Activated T-cell treated with anti-CD3 and anti-CD28 coated beads, Interleukin-2, amount 50 U/mL, for 48 hours (primary cell): ENCODE measurements around the gene TMEM270.
A peak's percentile ranks its signal among the peaks of the same experiment; 100 is the strongest.
"Not testable (repeated sequence)": the region's sequence is repeated elsewhere in the genome, so short reads cannot be mapped to it uniquely, and the experiment has no call there.

Experiments
- DNase-seq, 2 experiments: peaks; one replicate each; pipeline ENCODE4 v3.0.0-alpha.2; 2020

The TMEM270 gene

DNA sequence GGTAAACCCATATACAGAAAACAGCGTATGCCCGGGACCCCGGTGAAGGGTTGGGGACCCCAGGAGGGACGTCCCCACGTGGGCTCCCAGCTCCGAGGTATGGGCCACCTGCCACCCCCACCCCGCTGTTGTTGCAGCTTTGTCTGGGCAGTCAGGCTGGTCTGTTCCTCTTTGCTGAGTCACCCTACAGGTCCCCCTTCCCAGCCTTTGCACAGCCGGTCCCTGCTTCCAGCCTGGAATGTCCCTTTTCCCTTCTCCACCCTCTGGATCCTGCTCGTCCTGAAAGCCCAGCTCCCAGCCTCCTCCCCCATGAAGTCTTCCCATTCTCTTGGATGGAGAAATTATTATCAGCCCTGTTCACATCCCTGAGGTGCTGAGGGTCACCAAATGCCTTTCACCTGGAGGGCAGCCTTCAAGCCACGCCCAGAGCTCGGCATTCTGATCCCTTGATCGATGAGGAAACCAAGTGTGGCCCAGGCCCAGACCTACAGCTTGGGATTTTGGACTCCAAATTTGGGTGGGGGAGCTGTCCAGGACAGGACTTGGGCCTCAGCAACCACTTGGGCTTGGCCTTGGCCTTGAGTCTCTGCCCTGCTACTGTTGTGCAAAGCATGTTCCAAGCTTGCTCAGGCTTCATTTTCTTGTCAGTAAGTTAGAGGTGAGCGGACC, 27.6 kb upstream of the TMEM270 start:
- DNase-seq: no peak

DNA sequence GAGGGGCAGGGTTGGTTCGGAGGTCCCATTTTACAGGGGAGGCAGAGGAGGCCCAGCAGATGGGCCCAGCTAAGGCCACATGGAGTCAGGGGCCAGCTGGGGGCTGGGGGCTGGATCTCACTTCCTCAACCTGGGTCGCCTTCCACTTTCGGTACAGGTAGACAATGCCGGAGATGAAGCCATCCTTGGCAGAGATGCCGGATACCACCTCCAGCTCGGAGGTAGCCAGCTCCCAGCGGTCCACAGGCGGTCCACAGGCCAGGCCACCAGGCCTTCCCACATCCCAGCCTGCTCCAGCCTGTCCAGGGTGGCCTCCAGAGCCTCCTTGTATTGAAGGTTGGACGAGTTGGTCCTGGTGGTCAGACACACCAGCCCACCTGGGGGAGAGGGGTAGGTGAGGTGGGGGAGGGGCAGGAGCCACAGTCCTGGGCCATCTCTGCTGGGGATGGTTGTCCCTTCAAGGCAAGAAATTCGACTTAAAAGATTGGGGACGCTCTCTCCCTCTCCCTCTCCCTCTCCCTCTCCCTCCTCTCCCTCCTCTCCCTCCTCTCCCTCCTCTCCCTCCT, 26.2 kb upstream of the TMEM270 start:
- DNase-seq: no peak

DNA sequence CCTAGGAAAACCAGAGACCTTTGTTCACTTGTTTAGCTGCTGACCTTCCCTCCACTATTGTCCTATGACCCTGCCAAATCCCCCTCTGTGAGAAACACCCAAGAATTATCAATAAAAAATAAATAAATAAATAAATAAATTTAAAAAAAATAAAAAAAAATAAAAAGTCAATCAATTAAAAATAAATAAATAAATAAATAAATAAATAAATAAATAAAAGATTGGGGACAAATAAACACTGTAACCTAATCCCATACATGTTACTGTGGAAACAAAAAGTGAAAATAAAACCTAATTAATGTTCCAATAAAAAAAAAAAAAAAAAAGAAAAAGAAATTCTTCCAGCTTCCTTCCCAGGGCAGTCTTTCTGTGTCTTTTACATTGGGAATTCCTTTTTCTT, 23.8 kb upstream of the TMEM270 start:
- DNase-seq: not testable (repeated sequence)

DNA sequence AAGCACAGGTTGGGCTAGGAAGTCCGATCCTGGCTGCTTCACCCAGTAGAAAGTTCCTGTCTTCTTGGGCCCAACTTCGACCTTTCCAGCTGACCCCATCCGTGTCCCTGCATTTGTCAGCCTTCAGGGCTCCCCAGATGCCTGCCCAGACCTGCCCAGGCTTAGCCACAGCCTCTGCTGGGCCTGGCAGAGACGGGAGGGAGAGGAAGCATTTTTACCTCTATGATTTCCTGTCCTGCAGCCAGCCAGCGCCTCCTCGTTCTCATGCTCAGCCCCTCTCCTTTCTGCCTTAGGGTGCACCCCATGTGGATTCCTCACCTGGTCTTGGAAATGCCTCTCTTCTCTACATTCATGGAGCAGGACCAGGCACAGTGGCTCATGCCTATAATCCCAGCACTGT, 22.3 kb upstream of the TMEM270 start:
- no peak for DNase-seq

DNA sequence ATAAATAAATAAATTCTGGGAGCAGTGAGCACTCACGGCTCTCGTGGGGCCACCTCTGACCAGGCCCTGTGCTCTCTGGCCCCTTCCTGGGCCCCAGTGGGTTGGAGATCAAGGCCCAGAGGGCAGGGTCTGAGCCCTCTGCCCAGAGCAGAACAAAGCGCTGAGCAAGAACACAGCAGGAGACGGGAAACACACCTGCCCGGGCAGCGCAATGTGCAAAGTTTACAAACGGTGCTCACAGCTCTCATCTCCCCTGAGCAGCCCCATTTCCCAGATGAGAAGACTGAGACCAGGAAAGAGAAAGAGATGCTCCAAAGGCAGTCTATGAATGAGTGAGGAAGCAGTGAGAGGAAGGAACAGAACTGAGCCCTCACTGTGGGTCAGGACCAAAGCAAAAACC, 21.7 kb upstream of the TMEM270 start:
- no peak for DNase-seq

DNA sequence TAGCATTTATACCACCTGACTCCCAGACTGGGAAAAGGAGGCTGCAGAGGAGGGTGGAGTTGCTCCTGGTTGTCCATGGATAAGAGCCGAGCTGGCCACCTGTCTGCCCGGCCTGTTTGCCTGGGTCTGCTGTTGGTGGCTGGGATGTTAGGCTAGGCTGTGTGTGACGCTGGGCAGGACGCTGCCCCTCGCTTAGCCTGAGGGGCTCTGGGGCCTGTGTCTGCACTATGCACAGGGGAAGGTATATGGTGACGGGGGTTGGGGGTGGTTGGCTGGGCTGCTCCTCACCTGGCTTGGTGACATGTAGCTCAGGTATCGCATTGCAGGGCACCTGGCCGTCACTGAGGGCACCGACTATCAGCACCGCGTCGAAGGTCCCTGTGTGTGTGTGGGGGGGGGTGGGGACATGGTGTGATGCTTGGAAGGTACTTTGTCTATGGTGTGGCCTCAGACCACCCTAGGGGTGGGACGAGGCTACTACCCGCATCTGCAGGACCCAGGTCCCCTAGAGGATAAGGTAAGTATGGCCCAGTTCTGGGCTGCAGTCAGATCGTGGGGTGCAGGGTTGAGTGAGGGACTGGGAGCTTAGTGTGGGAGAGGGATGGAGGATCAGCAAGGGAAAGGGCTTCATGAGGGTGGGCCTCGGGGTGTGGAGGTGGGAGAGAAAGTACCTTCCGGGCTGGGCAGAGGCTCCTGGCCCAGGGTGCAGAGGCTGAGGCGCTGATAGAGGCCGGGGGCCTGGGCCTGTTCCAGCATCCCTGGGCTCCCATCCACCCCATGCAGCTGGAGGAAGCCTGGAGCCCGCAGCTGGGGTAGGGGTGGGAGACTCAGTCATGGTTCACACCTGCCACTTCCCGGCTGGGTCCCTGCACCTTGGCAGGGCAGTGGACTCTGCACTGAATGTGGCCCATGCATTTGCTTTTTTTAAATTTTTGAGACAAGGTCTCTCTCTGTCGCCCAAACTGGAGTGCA, 20.9 kb upstream of the TMEM270 start:
- no peak for DNase-seq

DNA sequence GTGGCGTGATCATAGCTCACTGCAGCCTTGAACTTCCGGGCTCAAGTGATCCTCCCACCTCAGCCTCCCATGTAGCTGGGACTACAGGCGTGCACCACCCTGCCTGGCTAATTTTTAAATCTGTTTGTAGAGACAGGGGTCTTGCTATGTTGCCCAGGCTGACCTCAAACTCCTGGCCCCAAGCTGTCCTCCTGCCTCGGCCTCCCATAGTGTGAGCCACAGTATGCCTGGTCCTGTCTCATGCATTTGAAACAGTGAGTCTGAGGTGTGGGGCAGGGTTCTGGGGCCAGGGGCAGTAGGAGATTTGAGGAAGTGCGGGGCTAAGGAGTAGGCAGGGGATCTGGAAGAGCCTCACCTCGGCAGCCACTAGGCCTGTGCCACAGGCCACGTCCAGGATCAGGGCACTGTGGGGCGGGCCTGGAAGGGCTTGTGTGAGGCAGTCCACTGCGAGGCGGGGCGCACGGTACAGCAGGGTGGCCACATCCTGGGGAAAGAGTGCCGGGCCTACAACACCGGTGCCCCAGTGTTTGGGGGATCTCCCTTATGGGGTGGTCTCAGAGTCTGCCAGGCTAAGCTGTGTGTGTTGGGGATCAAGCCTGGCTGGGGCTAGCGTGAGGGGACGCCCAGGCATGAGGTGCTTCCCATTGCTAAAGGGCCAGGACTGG, 20.1 kb upstream of the TMEM270 start:
- no peak for DNase-seq

DNA sequence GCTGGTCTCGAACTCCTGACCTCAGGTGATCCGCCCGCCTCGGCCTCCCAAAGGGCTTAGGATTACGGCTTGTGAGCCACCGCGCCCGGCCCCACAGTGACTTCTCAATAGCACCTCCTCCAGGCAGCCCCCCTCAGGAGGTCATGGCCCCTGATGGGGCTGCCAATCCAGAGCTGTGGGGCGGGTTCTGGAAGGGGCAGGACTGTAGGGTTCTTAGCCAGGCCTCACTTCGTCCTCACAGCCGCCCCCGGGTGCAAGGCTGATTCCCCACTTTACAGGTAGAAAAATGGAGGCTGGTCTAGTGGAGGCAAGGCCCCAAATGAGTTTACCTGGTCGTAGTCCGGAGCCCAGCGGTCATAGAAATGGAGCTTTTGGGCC, 19.3 kb upstream of the TMEM270 start:
- DNase-seq: no peak

DNA sequence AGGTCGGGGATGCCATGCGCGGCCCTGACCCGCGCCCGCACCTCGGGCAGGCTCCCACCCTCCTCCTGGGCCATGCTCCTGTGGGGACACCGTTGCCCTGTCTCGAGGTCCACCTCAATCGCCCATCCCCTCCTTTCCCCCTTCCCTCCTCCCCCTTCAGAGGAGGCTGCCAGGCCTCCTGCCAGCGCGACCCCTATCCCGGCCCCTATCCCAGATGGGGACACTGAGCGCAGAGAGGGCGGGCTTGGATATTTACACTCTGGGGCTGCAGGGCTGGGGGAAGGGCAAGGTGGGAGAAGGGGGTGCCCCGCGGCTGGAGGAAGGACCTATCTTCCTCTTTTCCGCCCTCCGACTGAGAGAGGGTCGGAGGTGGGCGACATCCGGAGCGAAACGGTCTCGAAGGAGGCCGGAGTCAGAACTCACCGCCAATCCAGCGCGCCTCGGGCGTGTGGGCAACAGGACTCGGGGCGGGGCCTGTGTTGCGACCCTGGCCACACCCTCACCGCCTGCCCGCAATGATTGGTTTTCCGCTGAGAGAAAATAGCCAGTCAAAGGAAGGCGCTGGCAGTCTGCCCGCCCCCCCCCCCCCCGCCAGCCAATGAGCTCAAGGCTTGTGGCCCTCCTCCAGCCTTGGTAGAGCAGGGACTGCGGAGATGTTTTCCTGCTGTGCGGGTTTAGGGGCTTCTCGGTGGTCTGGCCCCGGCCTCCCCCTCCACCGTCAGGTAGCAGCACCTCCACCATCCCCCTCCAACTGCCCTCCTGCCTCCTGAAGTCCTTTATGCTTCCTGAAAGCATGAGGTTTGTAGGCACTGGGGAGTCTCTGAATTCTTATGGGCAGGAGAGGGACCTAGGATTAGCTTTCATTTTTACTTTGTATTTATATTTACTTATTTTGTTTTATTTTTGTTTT, 18.6 kb upstream of the TMEM270 start, which contains the start of gene METTL27:
Gene METTL27, minus strand, starts transcription at position 450 of the 910 bp plus-strand sequence. Its CDS starts 376 bp downstream, at position 74.
- peak; percentile 93 to 94 for DNase-seq

DNA sequence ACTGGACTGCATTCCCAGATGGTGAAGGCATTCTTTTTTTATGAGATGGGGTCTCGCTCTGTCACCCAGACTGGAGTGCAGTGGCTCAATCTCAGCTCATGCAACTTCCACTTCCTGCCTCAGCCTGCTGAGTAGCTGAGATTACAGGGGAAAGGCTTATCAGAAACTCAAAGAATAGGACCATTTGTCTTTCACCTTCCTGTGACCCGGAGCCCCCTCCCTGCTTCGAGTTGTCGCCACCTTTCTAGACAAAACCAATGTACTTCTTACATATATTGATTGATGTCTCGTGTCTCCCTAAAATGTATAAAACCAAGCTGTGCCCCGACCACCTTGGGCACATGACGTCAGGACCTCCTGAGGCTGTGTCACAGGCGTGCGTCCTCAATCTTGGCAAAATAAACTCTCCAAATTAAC, 16.8 kb upstream of the TMEM270 start:
- DNase-seq: no peak

DNA sequence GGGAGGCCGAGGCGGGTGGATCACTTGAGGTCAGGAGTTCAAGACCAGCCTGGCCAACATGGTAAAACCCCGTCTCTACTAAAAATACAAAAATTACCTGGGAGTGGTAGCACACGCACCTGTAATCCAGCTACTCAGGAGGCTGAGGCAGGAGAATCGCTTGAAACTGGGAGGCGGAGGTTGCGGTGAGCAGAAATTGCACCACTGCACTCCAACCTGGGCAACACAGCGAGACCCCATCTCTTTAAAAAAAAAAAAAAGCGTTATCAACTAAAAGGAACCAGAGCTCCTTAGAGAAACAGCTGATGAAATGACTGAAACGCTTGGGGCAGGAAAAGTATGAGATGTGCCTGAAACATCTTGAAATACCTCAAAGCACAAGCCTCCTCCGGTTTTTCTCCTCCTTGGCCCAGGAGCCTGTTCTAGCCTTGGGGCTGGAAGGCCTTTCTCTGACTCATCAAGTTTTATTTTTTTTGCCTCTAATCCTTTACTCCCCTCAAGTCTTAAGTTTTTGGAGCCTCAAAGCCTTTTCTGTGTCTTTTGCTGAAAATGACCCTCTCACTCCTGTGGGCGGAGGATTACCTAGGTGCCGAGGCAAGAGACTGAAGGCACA, 16.0 kb upstream of the TMEM270 start:
- no peak for DNase-seq

DNA sequence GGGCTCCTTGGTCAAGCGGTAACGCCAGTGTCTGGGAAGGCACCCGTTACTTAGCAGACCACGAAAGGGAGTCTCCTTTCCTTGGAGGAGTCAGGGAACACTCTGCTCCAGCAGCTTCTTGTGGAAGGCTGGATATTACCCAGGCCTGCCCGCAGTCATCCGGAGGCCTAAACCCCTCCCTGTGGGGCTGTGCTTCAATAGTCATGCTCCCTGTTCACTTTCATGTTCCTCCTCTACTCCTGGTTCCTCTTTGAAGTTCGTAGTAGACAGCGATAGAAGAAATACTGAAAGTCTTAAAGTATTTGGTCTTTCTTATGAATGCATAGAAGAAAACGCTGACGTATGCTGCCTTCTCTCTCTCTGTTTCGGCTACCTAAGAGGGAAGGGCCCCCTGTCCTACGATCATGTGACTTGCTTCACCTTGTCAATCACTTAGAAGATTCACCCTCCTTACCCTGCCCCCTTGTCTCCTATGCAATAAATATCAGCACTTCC, 15.2 kb upstream of the TMEM270 start:
- not testable (repeated sequence) for DNase-seq

DNA sequence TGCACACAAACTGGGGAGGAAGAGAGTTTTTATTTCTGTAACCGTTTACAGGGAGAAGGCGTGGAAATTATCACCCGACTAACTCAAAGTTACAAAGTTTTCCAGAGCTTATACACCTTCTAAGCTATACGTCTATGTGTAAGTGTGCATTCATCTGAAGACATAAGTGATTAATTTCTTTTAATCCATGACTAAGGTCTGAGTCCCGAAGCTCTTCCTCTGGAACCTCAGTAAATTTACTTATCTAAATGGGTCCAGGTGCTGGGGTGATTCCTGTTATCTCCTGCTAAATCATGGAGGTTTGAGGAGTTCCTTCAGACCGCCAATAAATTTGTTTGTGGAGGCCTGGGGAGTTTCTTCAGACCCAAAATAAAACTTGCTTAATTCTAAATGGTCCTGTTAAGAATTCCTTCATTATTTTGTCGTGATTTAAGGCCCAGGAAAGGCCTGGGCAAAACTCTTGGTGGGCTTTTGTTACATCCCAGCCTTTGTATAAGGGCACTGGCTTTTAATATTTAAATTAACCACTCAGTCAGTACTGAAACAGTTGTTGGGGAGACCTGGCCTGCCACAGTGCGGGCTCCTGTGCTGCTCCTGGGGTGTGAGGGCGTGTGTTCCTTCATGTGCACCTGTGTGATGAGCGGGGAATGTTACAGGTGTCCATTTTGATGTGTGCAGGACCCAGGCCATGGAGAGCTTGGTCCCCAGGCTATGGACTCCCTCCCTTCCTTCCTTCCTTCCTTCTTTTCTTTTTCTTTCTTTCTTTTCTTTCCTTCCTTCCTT, 12.8 kb upstream of the TMEM270 start:
- no peak for DNase-seq

DNA sequence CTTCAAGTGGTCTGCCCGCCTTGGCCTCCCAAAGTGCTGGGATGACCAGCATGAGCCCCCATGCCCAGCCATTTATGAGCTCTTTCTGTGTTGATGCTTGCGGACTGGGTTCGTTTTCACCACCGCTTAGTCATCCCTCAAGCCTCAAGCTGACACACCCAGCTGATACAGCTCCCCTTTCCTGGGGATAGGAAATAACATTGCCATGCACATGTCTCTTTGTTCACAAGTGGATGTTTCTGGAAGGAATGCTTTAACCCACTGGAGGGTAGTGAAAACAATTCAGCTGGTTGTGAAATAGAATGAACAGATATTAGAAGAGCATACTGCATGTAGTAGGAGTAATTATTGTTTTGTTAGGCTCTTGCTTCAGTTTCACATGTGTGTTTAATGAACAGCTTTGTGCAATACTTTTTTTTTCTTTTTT, 10.2 kb upstream of the TMEM270 start:
- DNase-seq: no peak

DNA sequence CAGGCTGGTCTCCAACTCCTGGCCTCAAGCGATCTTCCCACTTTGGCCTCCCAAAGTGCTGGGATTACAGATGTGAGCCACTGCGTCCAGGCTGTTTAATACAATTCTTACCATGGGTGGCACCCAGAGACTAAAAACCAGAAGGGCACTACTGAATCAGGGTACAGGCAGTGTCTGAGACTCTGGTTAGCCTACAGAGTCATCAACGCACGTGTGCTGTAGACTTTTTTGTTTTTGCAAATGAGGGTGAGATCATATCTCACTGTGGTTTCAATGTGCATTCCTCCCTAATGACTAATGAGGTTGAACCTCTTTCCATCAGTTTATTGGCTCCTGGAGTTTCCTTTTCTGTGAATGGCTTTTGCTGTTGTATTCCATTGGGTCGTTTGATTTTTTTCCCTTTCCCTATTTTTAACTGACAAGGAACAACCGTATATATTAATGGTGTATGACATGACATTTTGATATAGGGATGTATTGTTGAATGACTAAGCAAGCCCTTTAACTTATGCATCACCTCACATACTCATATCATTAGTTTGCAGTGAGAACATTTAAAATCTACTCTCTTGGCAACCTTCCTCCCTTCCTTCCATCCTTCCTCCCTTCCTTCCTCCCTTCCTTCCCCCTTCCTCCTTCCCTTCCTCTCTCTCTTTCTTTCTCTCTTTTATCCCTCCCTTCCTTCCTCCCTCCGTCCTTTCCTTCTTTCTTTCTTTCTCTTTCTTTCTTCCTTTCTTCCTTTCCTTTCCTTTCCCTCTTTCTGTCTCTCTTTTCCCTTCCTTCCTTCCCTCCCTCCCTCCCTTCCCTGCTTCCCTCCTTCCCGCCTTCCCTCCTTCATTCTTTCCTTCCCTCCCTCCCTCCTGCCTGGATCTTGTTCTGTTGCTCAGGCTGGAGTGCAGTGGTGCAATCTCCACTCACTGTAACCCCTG, 9.3 kb upstream of the TMEM270 start:
- DNase-seq: peak; percentile 44 to 45

DNA sequence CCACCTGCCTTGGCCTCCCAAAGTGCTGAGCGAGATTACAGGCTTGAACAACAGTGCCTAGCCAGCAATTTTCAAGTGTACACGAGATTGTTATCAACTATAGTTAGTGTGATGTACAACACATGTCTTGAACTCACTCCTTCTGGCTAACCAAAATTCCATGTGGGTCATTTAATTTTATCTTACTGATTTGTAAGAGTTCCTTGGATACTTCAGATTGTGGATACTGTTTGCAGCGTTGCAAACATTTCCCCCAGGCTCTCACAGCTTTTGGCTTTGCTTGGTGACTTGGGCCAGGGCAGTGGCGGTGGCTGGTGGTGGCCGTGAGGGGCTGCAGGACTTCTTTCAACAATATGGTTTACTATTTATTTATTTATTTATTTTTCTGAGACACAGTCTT, 8.5 kb upstream of the TMEM270 start:
- no peak for DNase-seq

DNA sequence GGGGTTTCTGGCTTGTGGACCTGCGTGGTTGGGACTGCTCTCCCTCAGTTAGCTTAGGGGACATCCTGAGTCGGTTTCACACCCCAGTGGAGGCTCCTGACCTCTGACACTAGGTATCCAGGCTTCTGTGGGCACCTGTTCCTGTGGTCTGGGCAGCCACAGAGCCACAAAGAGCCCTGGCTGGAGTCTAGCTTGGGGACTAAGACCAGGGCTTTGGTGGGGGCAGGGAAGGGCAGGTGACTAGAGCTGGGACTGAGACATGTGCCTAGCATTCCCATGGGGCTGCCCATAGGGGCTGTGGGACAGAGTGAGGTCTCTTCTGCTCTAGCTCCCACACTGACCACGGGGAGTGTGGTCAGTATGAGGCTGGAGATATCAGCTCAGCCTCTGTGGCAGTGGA, 4.0 kb upstream of the TMEM270 start:
- no peak for DNase-seq

DNA sequence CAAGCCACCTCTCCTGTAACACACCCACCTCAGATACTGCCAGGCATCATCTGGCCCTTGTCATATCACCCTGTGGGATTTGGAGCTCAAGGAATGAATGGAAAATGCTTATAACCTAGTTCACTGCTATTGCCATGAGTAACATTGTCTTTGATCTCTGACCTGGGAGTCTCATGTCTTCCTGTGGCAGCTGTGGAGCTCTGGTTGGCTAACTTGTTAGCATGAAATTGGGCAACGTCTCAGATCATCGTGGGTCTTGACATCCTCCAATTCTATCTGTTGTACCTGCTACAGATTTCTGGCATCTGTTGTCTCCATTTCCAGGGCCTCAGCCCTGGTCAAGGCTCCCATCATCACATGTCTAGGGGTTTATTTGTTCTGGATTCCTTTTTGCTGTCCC, 2.2 kb upstream of the TMEM270 start:
- no peak for DNase-seq

DNA sequence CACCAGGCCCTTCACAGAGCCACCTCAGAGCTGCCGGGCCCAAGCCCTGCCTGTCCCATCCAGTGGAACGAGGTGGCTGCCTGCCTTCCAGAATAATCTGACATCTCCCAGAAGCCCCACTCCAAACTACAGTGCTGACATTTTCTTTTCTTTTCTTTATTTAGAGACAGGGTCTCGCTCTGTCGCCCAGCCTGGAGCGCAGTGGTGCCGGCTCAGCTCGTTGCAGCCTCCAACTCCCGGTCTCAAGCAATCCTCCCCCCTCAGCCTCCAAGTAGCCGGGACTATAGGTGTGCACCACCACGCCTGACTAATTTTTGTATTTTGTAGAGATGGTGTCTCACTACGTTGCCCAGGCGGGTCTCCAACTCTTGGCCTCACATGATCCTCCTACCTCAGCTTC, 346 bp downstream of the TMEM270 start:
- no peak for DNase-seq
